Chondrocyte (in vitro differentiated cells): ENCODE results near the gene MBD5. TPM values are rescaled to one million over a fixed set of nuclear protein-coding genes. Genes with fewer than 3 reads are reported as not detected.

ENCODE experiments used
- DNase-seq: peaks from one replicate; pipeline ENCODE4 v3.0.0; 2021; ENCODE audit warnings: mixed read lengths, low spot score
- H3K27ac Mint-ChIP-seq: one replicate; pipeline ENCODE4 v1.8.0; 2021; ENCODE audit warnings: mild to moderate bottlenecking, moderate library complexity, mixed read lengths; ENCODE audit not compliant: unreplicated experiment
- H3K27me3 Mint-ChIP-seq: 2 replicates; pipeline ENCODE4 v1.8.0; 2021; ENCODE audit warnings: low read depth, mixed read lengths
- H3K36me3 Mint-ChIP-seq: 2 replicates; pipeline ENCODE4 v1.8.0; 2021; ENCODE audit warnings: low read depth, mixed read lengths
- H3K4me1 Mint-ChIP-seq: 2 replicates; pipeline ENCODE4 v1.8.0; 2021; ENCODE audit warnings: low read depth, mild to moderate bottlenecking, mixed read lengths
- H3K4me3 Mint-ChIP-seq: one replicate; pipeline ENCODE4 v1.8.0; 2021; ENCODE audit warnings: mild to moderate bottlenecking, moderate library complexity, mixed read lengths; ENCODE audit not compliant: unreplicated experiment
- H3K9me3 Mint-ChIP-seq: 2 replicates; pipeline ENCODE4 v1.8.0; 2021; ENCODE audit warnings: low read depth, mixed read lengths
- total RNA-seq: library from RNA; stranded (reverse); gene quantifications from 3 replicates; pipeline ENCODE4 v1.2.1, GENCODE V29; 2021
- TF ChIP-seq, protein P1 (sequence below): fragments of 200-600 bp; sonication (generic); IDR thresholded peaks from 2 replicates; pipeline ENCODE4 v1.5.0; 2021; ENCODE audit warnings: antibody characterized with exemption, mild to moderate bottlenecking, moderate library complexity

Gene MBD5
- total RNA-seq, 1 donor from 2014 or later, result 31.1 TPM

DNA sequence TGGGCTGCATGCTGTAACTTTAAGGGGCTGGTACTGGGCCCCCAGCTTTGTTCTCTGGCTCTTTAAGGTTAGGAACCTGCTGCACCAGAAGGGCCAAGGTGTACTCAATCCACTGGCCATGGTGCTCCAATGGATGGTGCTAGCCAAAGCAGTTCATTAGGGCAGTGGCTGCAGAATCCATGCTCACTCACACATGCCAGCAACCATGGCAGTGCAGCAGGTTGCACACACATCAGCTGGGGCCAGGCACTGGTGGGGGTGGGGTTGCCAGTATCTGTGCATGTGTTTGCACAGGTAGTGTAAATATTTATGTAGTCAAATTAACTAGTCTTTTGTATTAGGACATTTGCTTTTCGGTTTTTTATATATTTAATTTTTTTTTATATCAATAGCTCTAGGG lies 395.4 kb downstream of the MBD5 start:
- TF ChIP-seq, protein P1, sequence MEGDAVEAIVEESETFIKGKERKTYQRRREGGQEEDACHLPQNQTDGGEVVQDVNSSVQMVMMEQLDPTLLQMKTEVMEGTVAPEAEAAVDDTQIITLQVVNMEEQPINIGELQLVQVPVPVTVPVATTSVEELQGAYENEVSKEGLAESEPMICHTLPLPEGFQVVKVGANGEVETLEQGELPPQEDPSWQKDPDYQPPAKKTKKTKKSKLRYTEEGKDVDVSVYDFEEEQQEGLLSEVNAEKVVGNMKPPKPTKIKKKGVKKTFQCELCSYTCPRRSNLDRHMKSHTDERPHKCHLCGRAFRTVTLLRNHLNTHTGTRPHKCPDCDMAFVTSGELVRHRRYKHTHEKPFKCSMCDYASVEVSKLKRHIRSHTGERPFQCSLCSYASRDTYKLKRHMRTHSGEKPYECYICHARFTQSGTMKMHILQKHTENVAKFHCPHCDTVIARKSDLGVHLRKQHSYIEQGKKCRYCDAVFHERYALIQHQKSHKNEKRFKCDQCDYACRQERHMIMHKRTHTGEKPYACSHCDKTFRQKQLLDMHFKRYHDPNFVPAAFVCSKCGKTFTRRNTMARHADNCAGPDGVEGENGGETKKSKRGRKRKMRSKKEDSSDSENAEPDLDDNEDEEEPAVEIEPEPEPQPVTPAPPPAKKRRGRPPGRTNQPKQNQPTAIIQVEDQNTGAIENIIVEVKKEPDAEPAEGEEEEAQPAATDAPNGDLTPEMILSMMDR, result no peak
- no peak for DNase-seq
- H3K9me3 Mint-ChIP-seq, result peaks cover 44% of the 10 kb centered on the region
- no peak overlapping the region for H3K27ac Mint-ChIP-seq
- no peak overlapping the region for H3K4me3 Mint-ChIP-seq
- H3K36me3 Mint-ChIP-seq, result peaks cover 16% of the 10 kb centered on the region
- peaks cover 11% of the 10 kb centered on the region for H3K4me1 Mint-ChIP-seq
- no peaks in the 10 kb centered on the region for H3K27me3 Mint-ChIP-seq

DNA sequence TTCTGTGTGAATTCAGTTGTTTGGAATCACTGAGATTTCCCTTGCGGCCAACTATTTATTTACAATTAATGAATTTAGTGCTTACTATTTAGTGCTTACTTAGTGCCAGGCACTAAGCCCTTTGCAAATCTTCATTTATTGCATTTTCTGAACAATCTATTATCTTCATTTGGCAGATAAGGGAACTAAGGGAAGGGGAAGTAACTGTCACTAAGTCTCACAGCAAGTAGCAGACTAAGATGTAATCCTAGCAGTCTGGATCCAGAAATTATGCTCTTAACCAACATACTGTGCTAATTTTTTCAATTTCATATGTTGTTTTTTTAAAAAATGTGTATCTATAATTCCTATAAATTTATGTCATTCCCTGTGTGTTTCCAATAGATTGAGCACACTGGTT lies 409.2 kb downstream of the MBD5 start:
- no peak for DNase-seq
- TF ChIP-seq, protein P1, result no peak
- Mint-ChIP-seq H3K4me3 (no peak overlapping the region), H3K9me3 (peaks cover 27% of the 10 kb centered on the region), H3K4me1 (no peaks in the 10 kb centered on the region), H3K36me3 (peaks cover 7% of the 10 kb centered on the region), H3K27me3 (no peaks in the 10 kb centered on the region), H3K27ac (no peak overlapping the region)

DNA sequence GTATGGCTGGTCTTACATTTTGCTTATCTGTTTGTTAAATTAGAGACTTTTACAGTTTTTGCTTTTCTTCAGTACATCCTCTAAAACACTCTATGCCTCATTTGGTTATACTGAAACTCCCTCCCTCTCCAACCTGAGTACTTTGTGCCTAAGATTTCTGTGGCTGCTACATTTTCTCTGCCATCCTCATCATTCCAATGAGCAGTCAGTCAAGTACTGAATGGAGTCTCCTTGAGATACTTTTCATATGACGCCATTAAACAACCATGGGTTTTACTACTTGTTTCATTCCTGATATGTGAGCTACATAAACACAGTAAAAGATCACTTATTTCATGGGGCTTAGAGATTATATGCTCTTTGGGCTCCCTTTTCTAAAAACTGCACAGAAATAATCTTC lies 427.0 kb downstream of the MBD5 start:
- no peak for DNase-seq
- Mint-ChIP-seq H3K36me3 (peaks cover 2% of the 10 kb centered on the region), H3K27ac (no peak overlapping the region), H3K4me1 (no peaks in the 10 kb centered on the region), H3K27me3 (no peaks in the 10 kb centered on the region), H3K4me3 (no peak overlapping the region), H3K9me3 (no peaks in the 10 kb centered on the region)
- TF ChIP-seq, protein P1, result no peak

DNA sequence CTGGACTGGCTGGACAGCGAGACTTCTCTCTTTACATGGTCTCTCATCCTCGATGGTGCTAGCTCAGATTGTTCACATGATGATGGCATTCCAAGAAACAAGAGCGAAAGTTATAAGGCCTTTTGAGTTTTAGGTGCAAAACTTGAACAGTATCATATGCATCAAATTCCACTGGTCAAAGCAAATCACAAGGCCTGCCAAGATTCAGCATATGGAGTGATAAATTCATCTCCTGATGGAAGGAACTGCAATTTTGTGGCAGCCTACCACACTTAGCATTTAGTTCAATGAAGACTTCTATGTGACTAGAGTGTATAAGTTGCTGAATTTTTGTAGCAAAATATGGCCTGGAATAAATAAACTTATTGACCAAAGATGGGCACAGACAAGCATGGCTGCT lies 429.6 kb downstream of the MBD5 start:
- H3K27me3 Mint-ChIP-seq, result no peaks in the 10 kb centered on the region
- no peak for DNase-seq
- no peak overlapping the region for H3K4me3 Mint-ChIP-seq
- H3K4me1 Mint-ChIP-seq, result no peaks in the 10 kb centered on the region
- no peaks in the 10 kb centered on the region for H3K9me3 Mint-ChIP-seq
- no peak overlapping the region for H3K27ac Mint-ChIP-seq
- H3K36me3 Mint-ChIP-seq, result no peaks in the 10 kb centered on the region
- TF ChIP-seq, protein P1, result no peak

DNA sequence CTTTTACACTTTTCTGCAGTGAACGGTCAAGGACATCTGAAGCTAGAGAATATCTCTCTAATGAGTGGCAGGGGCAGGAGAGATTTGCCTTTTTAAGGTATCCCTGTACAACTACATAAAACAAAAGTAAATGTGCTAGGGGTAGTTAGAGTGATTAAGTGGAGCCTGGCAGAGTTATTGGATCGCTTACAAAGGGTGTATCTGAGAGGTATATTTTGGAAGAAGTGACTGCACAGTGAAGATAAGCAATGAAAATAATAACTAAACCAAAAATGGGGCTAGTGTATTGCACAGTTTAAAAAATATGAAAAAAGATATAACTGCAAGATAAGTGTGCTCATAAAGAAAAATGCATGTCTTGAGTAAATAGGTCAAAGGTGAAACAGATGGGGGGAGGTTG lies 430.2 kb downstream of the MBD5 start:
- no peak overlapping the region for H3K4me3 Mint-ChIP-seq
- no peaks in the 10 kb centered on the region for H3K9me3 Mint-ChIP-seq
- H3K27me3 Mint-ChIP-seq, result no peaks in the 10 kb centered on the region
- H3K27ac Mint-ChIP-seq, result no peak overlapping the region
- H3K36me3 Mint-ChIP-seq, result no peaks in the 10 kb centered on the region
- no peak for DNase-seq
- TF ChIP-seq, protein P1, result no peak
- H3K4me1 Mint-ChIP-seq, result no peaks in the 10 kb centered on the region
